ENCODE data around the gene LAX1. TPM values are rescaled to one million over a fixed set of nuclear protein-coding genes. Genes with fewer than 3 reads are reported as not detected.

LAX1 gene
- total RNA-seq, 1 donor from 2014 or later = not detected

DNA sequence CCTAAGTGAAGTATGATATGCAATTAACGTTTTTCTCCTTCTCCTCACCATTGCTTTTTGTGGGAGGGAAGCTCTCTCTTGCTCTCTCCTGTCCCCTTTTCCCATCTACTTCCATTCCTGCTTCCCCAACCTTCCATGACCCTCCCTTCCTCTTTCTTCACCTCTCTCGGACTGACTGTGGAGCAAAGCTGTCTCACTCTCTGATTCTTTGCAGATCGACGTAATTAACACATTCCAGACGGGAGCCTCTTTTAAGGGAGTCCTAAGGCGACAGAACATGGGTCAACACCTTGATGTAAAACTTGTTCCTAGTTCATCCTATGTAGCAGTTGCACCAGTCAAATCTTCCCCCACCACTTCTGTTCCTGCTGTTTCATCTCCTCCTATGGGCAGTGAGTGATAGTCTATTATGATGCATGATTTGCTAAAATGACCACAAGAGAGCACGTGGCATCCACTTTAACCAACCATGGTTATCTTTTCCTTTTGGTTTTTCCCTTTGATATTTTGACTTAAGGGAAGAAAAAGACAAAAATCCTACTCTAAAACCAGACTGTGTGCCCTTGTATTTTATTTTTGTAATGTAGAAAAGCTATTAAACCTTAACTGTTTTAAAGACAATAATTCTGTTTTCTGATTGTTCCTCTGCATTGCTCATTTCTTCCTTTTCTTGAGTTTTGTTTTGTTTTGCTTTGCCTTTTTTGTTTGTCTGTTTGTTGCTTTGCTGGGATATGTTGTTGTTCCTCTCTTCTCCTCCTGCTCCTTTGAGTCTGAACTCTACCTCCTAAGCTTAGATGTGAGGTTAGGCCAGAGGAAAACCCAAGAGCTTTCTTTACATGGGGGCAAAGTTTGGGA, 31.7 kb upstream of the LAX1 start:
- Mint-ChIP-seq H3K27me3 (no peaks in the 10 kb centered on the region), H3K4me1 (ENCODE audit: unreplicated experiment) (no peaks in the 10 kb centered on the region), H3K9me3 (no peaks in the 10 kb centered on the region), H3K4me3 (no peak overlapping the region), H3K36me3 (peaks cover 35% of the 10 kb centered on the region), H3K27ac (no peak overlapping the region)
- DNase-seq (ENCODE audit: extremely low spot score, unreplicated experiment) = no peak
- TF ChIP-seq CTCF (conservative IDR thresholded peaks at IDR 0.05) = no peak

GRCh38 chr1:203742436-203742835, 22.5 kb upstream of the LAX1 start:
- Mint-ChIP-seq H3K27me3 (no peaks in the 10 kb centered on the region), H3K9me3 (no peaks in the 10 kb centered on the region), H3K4me3 (no peak overlapping the region), H3K36me3 (peaks cover 42% of the 10 kb centered on the region), H3K4me1 (ENCODE audit: unreplicated experiment) (no peaks in the 10 kb centered on the region), H3K27ac (no peak overlapping the region)
- TF ChIP-seq CTCF (conservative IDR thresholded peaks at IDR 0.05) = no peak
- DNase-seq (ENCODE audit: extremely low spot score, unreplicated experiment) = no peak

- H3K9me3 Mint-ChIP-seq = no peaks in the 10 kb centered on the region
- no peak overlapping the region for H3K4me3 Mint-ChIP-seq
- DNase-seq (ENCODE audit: extremely low spot score, unreplicated experiment) = no peak
- H3K27me3 Mint-ChIP-seq = no peaks in the 10 kb centered on the region
- no peak overlapping the region for H3K27ac Mint-ChIP-seq
- TF ChIP-seq CTCF (conservative IDR thresholded peaks at IDR 0.05) = no peak
- H3K36me3 Mint-ChIP-seq = peaks cover 42% of the 10 kb centered on the region
- no peaks in the 10 kb centered on the region for H3K4me1 Mint-ChIP-seq (ENCODE audit: unreplicated experiment)
These were observed 21.9 kb upstream of the LAX1 start for GRCh38 chr1:203743091-203743571.

- no peaks in the 10 kb centered on the region for H3K4me1 Mint-ChIP-seq (ENCODE audit: unreplicated experiment)
- no peak for DNase-seq (ENCODE audit: extremely low spot score, unreplicated experiment)
- no peak overlapping the region for H3K4me3 Mint-ChIP-seq
These were observed 20.7 kb upstream of the LAX1 start for GRCh38 chr1:203744075-203744972.

More at GRCh38 chr1:203744075-203744972, 20.7 kb upstream of the LAX1 start:
- TF ChIP-seq CTCF (conservative IDR thresholded peaks at IDR 0.05) = no peak
- H3K27me3 Mint-ChIP-seq = no peaks in the 10 kb centered on the region
- H3K9me3 Mint-ChIP-seq = no peaks in the 10 kb centered on the region
- H3K27ac Mint-ChIP-seq = no peak overlapping the region
- H3K36me3 Mint-ChIP-seq = peaks cover 35% of the 10 kb centered on the region
